ENCODE measurements around the gene NOS1AP.
"Not testable (repeated sequence)": the region's sequence is repeated elsewhere in the genome, so short reads cannot be mapped to it uniquely, and the experiment has no call there.

NOS1AP gene

GRCh38 chr1:162197615-162198421, 128.3 kb downstream of the NOS1AP start:
- no peak for DNase-seq

- no peak for DNase-seq
Measured at GRCh38 chr1:162200096-162200847, 130.8 kb downstream of the NOS1AP start.

- not testable (repeated sequence) for DNase-seq
Measured at GRCh38 chr1:162201062-162201461, 131.6 kb downstream of the NOS1AP start.

- no peak for DNase-seq
Measured at GRCh38 chr1:162204129-162204822, 134.8 kb downstream of the NOS1AP start.

GRCh38 chr1:162204823-162205155, 135.3 kb downstream of the NOS1AP start:
- no peak for DNase-seq

GRCh38 chr1:162206300-162206699, 136.8 kb downstream of the NOS1AP start:
- no peak for DNase-seq

- DNase-seq = peak; percentile 92
Measured at GRCh38 chr1:162206749-162207635, 137.5 kb downstream of the NOS1AP start.

- no peak for DNase-seq
Measured at GRCh38 chr1:162207862-162208261, 138.4 kb downstream of the NOS1AP start.

- no peak for DNase-seq
Measured at GRCh38 chr1:162210196-162210595, 140.7 kb downstream of the NOS1AP start.

- DNase-seq = no peak
Measured at GRCh38 chr1:162212713-162213112, 143.2 kb downstream of the NOS1AP start.

GRCh38 chr1:162213281-162213912, 143.9 kb downstream of the NOS1AP start:
- no peak for DNase-seq

- DNase-seq = no peak
Measured at GRCh38 chr1:162214202-162214601, 144.7 kb downstream of the NOS1AP start.

GRCh38 chr1:162215902-162216301, 146.4 kb downstream of the NOS1AP start:
- DNase-seq = no peak

GRCh38 chr1:162216604-162217003, 147.1 kb downstream of the NOS1AP start:
- no peak for DNase-seq

GRCh38 chr1:162217706-162218105, 148.2 kb downstream of the NOS1AP start:
- no peak for DNase-seq

GRCh38 chr1:162218546-162218945, 149.1 kb downstream of the NOS1AP start:
- no peak for DNase-seq

GRCh38 chr1:162218975-162219374, 149.5 kb downstream of the NOS1AP start:
- peak; percentile 85 for DNase-seq

- DNase-seq = no peak
Measured at GRCh38 chr1:162219461-162219860, 150.0 kb downstream of the NOS1AP start.

- no peak for DNase-seq
Measured at GRCh38 chr1:162220009-162220539, 150.6 kb downstream of the NOS1AP start.

GRCh38 chr1:162222014-162222413, 152.5 kb downstream of the NOS1AP start:
- DNase-seq = no peak

GRCh38 chr1:162222730-162223129, 153.2 kb downstream of the NOS1AP start:
- DNase-seq = no peak

- DNase-seq = no peak
Measured at GRCh38 chr1:162223488-162223887, 154.0 kb downstream of the NOS1AP start.
